Epithelial cell of esophagus (primary cell): Measurements from ENCODE around the gene NEDD9.
A peak's percentile ranks its signal among the peaks of the same experiment; 100 is the strongest.

ENCODE experiments used
- DNase-seq: peaks from one replicate; pipeline ENCODE4 v3.0.0; 2010; ENCODE audit warnings: low read depth
- H3K4me3 ChIP-seq: 2 replicates; pipeline ENCODE4 v1.5.1; 2011; ENCODE audit warnings: mild to moderate bottlenecking, low read length, control low read depth
- CTCF ChIP-seq: IDR thresholded peaks from 2 replicates; pipeline ENCODE4 v1.5.1; 2011; ENCODE audit warnings: low read depth, mild to moderate bottlenecking, low read length, control low read depth, inconsistent platforms; ENCODE audit not compliant: insufficient read depth; ENCODE audit errors: missing control alignments

The NEDD9 gene

GRCh38 chr6:11223286-11223864 lies 9.1 kb downstream of the NEDD9 start:
- TF ChIP-seq CTCF = no peak
- DNase-seq = peak; percentile 78
- H3K4me3 ChIP-seq = no peak overlapping the region

GRCh38 chr6:11222385-11223277 lies 9.8 kb downstream of the NEDD9 start:
- peak; percentile 57 for DNase-seq
- H3K4me3 ChIP-seq = no peak overlapping the region
- no peak for TF ChIP-seq CTCF

GRCh38 chr6:11221623-11222384 lies 10.7 kb downstream of the NEDD9 start:
- no peak for DNase-seq
- no peak overlapping the region for H3K4me3 ChIP-seq
- TF ChIP-seq CTCF = no peak

- DNase-seq = no peak
- no peak for TF ChIP-seq CTCF
- no peak overlapping the region for H3K4me3 ChIP-seq
Observed at GRCh38 chr6:11219400-11219834, 13.1 kb downstream of the NEDD9 start.

- no peak overlapping the region for H3K4me3 ChIP-seq
- no peak for TF ChIP-seq CTCF
- DNase-seq = no peak
Observed at GRCh38 chr6:11218538-11219399, 13.7 kb downstream of the NEDD9 start.

GRCh38 chr6:11218102-11218442 lies 14.4 kb downstream of the NEDD9 start:
- no peak overlapping the region for H3K4me3 ChIP-seq
- DNase-seq = no peak
- TF ChIP-seq CTCF = no peak
